Neural cell (in vitro differentiated cells): ENCODE measurements around the gene WNT7B. TPM values are rescaled to one million over a fixed set of nuclear protein-coding genes. Genes with fewer than 3 reads are reported as not detected.

Source experiments
- H2AFZ ChIP-seq: fragments of 200-600, 300-800 bp; sonication (generic), shearing (Covaris generic); 2 replicates; pipeline ENCODE4 v1.6.0; 2014; ENCODE audit warnings: low read depth, mild to moderate bottlenecking, antibody characterized with exemption, low read length, moderate library complexity
- H3F3A ChIP-seq: fragments of 200-600 bp; shearing (Covaris generic); 2 replicates; pipeline ENCODE4 v1.6.1; 2016; ENCODE audit warnings: mild to moderate bottlenecking, moderate library complexity, mixed read lengths, antibody characterized with exemption, low read length; ENCODE audit not compliant: insufficient read depth, poor library complexity, severe bottlenecking
- H3K27ac ChIP-seq: fragments of 200-600, 300-800 bp; sonication (generic), shearing (Covaris generic); 2 replicates; pipeline ENCODE4 v1.5.1; 2014; ENCODE audit warnings: mild to moderate bottlenecking, low read length, moderate library complexity
- H3K27me3 ChIP-seq: fragments of 300-800, 200-600 bp; sonication (generic), shearing (Covaris generic); 2 replicates; pipeline ENCODE4 v1.6.0; 2014; ENCODE audit warnings: mild to moderate bottlenecking, low read depth, low read length, moderate library complexity; ENCODE audit not compliant: insufficient read depth
- H3K36me3 ChIP-seq: fragments of 300-800, 200-600 bp; sonication (generic), shearing (Covaris generic); 2 replicates; pipeline ENCODE4 v1.5.1; 2014; ENCODE audit warnings: mild to moderate bottlenecking, antibody characterized with exemption, low read length, moderate library complexity; ENCODE audit not compliant: insufficient read depth
- H3K4me2 ChIP-seq: fragments of 300-800, 200-600 bp; sonication (generic), shearing (Covaris generic); 2 replicates; pipeline ENCODE4 v1.6.0; 2014; ENCODE audit warnings: mild to moderate bottlenecking, low read length
- H3K4me3 ChIP-seq: fragments of 300-800, 200-600 bp; sonication (generic), shearing (Covaris generic); 2 replicates; pipeline ENCODE4 v1.5.1; 2014; ENCODE audit warnings: mild to moderate bottlenecking, low read length, moderate library complexity
- H3K79me2 ChIP-seq: fragments of 200-600 bp; shearing (Covaris generic); replicated peaks from 2 replicates; pipeline ENCODE4 v1.6.0; 2014; ENCODE audit warnings: mild to moderate bottlenecking, low read length, moderate library complexity; ENCODE audit not compliant: insufficient read depth
- H3K9ac ChIP-seq: fragments of 300-800, 200-600 bp; sonication (generic), shearing (Covaris generic); 2 replicates; pipeline ENCODE4 v1.6.1; 2016; ENCODE audit warnings: mild to moderate bottlenecking, low read length, mixed read lengths
- H3K9me2 ChIP-seq: fragments of 200-600 bp; shearing (Covaris generic); 2 replicates; pipeline ENCODE4 v1.6.1; 2016; ENCODE audit warnings: mild to moderate bottlenecking, low read length, mixed read lengths; ENCODE audit not compliant: insufficient read depth
- H3K9me3 ChIP-seq: fragments of 200-600, 300-800 bp; sonication (generic), shearing (Covaris generic); 2 replicates; pipeline ENCODE4 v1.6.1; 2016; ENCODE audit warnings: mild to moderate bottlenecking, mixed run types, low read length, moderate library complexity, mixed read lengths
- H4K20me1 ChIP-seq: fragments of 200-600 bp; shearing (Covaris generic); 2 replicates; pipeline ENCODE4 v1.6.1; 2016; ENCODE audit warnings: mild to moderate bottlenecking, mixed run types; ENCODE audit not compliant: insufficient read depth
- EP300 ChIP-seq: fragments of 450-650 bp; conservative IDR thresholded peaks from 2 replicates; pipeline ENCODE4 v1.6.1; 2014; ENCODE audit warnings: antibody characterized with exemption, mild to moderate bottlenecking, moderate library complexity; ENCODE audit not compliant: poor library complexity, severe bottlenecking
- EZH2 ChIP-seq: fragments of 200-600, 300-800 bp; shearing (Covaris generic), sonication (generic); IDR thresholded peaks from 2 replicates; pipeline ENCODE4 v1.6.1; 2014; ENCODE audit warnings: antibody characterized with exemption, low read length, borderline replicate concordance, mild to moderate bottlenecking; ENCODE audit not compliant: insufficient read depth, poor library complexity, severe bottlenecking
- MXI1 ChIP-seq: fragments of 450-650 bp; conservative IDR thresholded peaks from 2 replicates; pipeline ENCODE4 v1.6.1; 2014; ENCODE audit warnings: antibody characterized with exemption, mild to moderate bottlenecking; ENCODE audit not compliant: poor library complexity, severe bottlenecking
- POLR2AphosphoS5 ChIP-seq: IDR thresholded peaks from 2 replicates; pipeline ENCODE4 v1.6.1; 2012
- RAD21 ChIP-seq: fragments of 450-650 bp; conservative IDR thresholded peaks from 2 replicates; pipeline ENCODE4 v1.6.1; 2014; ENCODE audit warnings: antibody characterized with exemption, mild to moderate bottlenecking, moderate library complexity
- SMC3 ChIP-seq: fragments of 450-650 bp; conservative IDR thresholded peaks from 2 replicates; pipeline ENCODE4 v1.6.1; 2014; ENCODE audit warnings: antibody characterized with exemption, mild to moderate bottlenecking, moderate library complexity; ENCODE audit not compliant: poor library complexity
- TAF1 ChIP-seq: IDR thresholded peaks from 2 replicates; pipeline ENCODE4 v1.6.1; 2012; ENCODE audit warnings: low read depth
- polyA plus RNA-seq: library from polyadenylated mRNA; depleted of rRNA; stranded (reverse); fragments of >200 nt; gene quantifications from 2 replicates; pipeline ENCODE4 v1.2.3, GENCODE V29; 2014
- TF ChIP-seq, protein P1 (sequence below): IDR thresholded peaks from 2 replicates; pipeline ENCODE4 v1.6.1; 2012; ENCODE audit warnings: borderline replicate concordance
- TF ChIP-seq, protein P2 (sequence below): fragments of 450-650 bp; IDR thresholded peaks from 2 replicates; pipeline ENCODE4 v1.5.1; 2014; ENCODE audit warnings: antibody characterized with exemption, mild to moderate bottlenecking, moderate library complexity; ENCODE audit not compliant: poor library complexity, severe bottlenecking

Gene WNT7B
- polyA plus RNA-seq, 1 donor from 2014 or later, result 0.16 TPM

DNA sequence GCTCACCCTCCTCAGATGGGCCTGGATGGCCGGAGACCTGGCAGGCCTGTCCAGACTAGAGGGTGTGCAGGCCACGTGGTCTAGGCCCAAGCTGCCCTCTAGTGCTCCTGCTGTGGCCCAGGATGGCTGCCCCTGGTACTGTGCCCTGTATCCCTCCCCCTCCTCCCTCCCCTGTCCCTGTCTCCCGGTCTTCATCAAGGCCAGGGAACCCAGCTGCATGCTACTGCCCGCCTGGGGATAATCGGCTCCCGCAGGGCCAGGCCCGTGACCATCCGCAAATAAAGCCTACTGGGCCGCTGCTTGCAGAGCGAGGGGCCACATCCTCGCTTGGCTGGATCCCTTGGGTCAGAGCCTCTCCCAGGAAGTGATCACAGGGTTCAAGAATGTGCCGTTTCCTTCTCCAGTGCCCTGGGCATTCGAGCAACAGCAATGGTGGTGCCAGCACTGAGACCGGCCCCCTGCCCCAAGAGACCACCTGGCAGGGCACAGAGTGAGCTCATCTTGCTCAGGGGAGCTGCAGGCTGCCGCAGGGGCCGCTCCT is 51.1 kb downstream of the WNT7B start:
- H3K4me2 ChIP-seq, result no peak overlapping the region
- H4K20me1 ChIP-seq, result no peaks in the 10 kb centered on the region
- H3K36me3 ChIP-seq, result no peaks in the 10 kb centered on the region
- H3K27ac ChIP-seq, result no peak overlapping the region
- no peak for TF ChIP-seq TAF1
- no peak for TF ChIP-seq EP300
- H3K4me3 ChIP-seq, result no peak overlapping the region
- H3K9me2 ChIP-seq, result no peaks in the 10 kb centered on the region
- H3K9ac ChIP-seq, result no peak overlapping the region
- H3F3A ChIP-seq, result no peaks in the 10 kb centered on the region
- no peaks in the 10 kb centered on the region for H3K79me2 ChIP-seq
- no peak overlapping the region for H2AFZ ChIP-seq
- no peaks in the 10 kb centered on the region for H3K9me3 ChIP-seq
- no peaks in the 10 kb centered on the region for H3K27me3 ChIP-seq

DNA sequence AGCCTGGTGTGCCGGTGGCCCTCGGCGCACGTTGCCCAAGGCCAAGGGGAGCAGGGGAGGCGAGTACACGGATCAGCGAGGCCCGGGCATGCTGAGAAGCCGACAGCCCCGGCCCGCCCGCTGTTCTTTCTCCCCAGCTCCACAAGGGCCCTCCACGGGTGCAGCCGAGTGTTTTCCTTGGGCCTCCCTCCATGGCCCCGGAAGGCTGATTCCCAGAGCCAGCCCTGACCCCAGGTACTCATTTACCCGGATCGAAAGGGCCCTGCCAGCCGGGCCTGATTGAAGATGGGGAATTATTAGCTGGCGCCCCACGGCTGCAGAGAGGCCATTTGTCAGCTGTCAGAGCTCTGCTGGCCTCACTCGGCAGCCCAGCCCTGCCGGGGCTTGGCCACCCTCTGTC is 53.1 kb downstream of the WNT7B start:
- no peaks in the 10 kb centered on the region for H3K9me2 ChIP-seq
- H3K9ac ChIP-seq, result no peak overlapping the region
- no peaks in the 10 kb centered on the region for H3K36me3 ChIP-seq
- no peaks in the 10 kb centered on the region for H3K9me3 ChIP-seq
- no peak overlapping the region for H3K4me2 ChIP-seq
- no peaks in the 10 kb centered on the region for H4K20me1 ChIP-seq
- no peak overlapping the region for H2AFZ ChIP-seq
- no peak overlapping the region for H3K27ac ChIP-seq
- no peaks in the 10 kb centered on the region for H3F3A ChIP-seq
- TF ChIP-seq SMC3 (no peak), MXI1 (no peak), POLR2AphosphoS5 (no peak), TAF1 (no peak), RAD21 (no peak), EZH2 (no peak), EP300 (no peak)
- TF ChIP-seq, protein P1, sequence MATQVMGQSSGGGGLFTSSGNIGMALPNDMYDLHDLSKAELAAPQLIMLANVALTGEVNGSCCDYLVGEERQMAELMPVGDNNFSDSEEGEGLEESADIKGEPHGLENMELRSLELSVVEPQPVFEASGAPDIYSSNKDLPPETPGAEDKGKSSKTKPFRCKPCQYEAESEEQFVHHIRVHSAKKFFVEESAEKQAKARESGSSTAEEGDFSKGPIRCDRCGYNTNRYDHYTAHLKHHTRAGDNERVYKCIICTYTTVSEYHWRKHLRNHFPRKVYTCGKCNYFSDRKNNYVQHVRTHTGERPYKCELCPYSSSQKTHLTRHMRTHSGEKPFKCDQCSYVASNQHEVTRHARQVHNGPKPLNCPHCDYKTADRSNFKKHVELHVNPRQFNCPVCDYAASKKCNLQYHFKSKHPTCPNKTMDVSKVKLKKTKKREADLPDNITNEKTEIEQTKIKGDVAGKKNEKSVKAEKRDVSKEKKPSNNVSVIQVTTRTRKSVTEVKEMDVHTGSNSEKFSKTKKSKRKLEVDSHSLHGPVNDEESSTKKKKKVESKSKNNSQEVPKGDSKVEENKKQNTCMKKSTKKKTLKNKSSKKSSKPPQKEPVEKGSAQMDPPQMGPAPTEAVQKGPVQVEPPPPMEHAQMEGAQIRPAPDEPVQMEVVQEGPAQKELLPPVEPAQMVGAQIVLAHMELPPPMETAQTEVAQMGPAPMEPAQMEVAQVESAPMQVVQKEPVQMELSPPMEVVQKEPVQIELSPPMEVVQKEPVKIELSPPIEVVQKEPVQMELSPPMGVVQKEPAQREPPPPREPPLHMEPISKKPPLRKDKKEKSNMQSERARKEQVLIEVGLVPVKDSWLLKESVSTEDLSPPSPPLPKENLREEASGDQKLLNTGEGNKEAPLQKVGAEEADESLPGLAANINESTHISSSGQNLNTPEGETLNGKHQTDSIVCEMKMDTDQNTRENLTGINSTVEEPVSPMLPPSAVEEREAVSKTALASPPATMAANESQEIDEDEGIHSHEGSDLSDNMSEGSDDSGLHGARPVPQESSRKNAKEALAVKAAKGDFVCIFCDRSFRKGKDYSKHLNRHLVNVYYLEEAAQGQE, result no peak
- TF ChIP-seq, protein P2, sequence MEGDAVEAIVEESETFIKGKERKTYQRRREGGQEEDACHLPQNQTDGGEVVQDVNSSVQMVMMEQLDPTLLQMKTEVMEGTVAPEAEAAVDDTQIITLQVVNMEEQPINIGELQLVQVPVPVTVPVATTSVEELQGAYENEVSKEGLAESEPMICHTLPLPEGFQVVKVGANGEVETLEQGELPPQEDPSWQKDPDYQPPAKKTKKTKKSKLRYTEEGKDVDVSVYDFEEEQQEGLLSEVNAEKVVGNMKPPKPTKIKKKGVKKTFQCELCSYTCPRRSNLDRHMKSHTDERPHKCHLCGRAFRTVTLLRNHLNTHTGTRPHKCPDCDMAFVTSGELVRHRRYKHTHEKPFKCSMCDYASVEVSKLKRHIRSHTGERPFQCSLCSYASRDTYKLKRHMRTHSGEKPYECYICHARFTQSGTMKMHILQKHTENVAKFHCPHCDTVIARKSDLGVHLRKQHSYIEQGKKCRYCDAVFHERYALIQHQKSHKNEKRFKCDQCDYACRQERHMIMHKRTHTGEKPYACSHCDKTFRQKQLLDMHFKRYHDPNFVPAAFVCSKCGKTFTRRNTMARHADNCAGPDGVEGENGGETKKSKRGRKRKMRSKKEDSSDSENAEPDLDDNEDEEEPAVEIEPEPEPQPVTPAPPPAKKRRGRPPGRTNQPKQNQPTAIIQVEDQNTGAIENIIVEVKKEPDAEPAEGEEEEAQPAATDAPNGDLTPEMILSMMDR, result no peak
- no peaks in the 10 kb centered on the region for H3K27me3 ChIP-seq
- H3K4me3 ChIP-seq, result no peak overlapping the region
- no peaks in the 10 kb centered on the region for H3K79me2 ChIP-seq

DNA sequence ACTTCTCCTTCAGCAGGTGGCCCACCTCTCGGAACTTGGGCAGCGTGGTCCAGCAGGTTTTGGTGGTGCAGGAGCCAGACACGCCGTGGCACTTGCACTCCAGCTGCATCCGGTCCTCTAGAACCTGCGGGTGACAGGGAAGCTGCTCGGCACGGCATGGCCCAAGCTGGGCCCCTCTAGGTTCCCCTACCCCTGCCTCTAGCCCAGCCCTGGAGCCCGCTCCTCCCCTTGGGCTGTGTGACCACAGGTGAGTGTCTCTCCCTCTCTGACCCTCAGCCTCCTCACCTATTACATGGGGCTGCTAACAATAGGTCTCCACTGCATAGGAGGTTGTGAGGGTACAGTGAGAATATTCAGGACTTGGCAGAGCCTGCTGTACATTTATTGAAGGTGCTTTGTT is 53.8 kb downstream of the WNT7B start:
- Histone ChIP-seq H2AFZ (no peak overlapping the region), H3K9ac (no peak overlapping the region), H4K20me1 (no peaks in the 10 kb centered on the region), H3K27me3 (no peaks in the 10 kb centered on the region), H3K79me2 (no peaks in the 10 kb centered on the region), H3K9me3 (no peaks in the 10 kb centered on the region), H3K27ac (no peak overlapping the region), H3K36me3 (no peaks in the 10 kb centered on the region), H3K4me2 (no peak overlapping the region), H3K9me2 (no peaks in the 10 kb centered on the region), H3F3A (no peaks in the 10 kb centered on the region), H3K4me3 (no peak overlapping the region)
- TF ChIP-seq EP300 (no peak), EZH2 (no peak), RAD21 (no peak), SMC3 (no peak), POLR2AphosphoS5 (no peak), MXI1 (no peak), TAF1 (no peak)
- TF ChIP-seq, protein P1, result no peak
- TF ChIP-seq, protein P2, result no peak
